Measurements from ENCODE around the gene TTLL11. TPM values are rescaled to one million over a fixed set of nuclear protein-coding genes. Genes with fewer than 3 reads are reported as not detected.

The TTLL11 gene
- total RNA-seq, 1 donor from 2014 or later: 0.75 TPM

DNA sequence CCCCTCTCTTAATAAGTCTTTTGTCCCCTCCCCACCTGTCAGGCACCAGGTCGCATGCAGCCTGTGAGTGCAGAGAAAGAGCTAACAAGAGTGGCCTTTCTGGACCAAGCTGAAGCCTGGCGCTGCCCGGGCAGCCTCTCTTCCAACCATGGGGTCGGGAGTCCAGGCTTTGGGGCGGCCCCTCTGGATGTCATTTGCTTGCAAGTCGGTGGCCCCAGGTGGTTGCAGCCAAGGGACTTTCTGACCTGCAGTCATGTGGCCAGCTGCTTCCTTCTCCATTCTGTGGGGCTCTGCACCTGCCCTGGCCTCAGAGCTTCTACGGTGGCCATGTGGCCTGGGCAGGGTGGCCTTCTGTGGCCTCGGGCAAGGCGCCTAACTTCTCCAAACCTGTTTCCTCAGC is 282.0 kb downstream of the TTLL11 start:
- peaks cover 33% of the 10 kb centered on the region for H3K4me1 Mint-ChIP-seq

DNA sequence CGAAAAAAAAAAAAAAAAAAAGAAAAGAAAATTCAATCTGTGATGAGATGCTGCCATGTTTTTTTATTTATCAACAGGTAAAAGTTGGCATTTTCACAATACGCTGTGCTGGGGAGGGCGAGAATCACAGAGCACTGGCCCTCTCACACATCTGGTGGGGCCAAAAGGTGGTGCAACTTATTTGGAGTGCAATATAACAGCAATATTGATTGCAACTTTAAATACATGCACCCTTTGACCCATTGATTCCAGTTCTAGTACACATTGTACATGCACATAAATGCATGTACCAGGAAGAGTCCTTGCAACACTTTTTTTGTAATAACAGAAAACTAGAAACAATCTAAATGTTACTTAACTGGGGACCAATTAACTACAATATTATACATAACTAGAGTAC is 282.6 kb downstream of the TTLL11 start:
- Mint-ChIP-seq H3K9me3 (no peaks in the 10 kb centered on the region), H3K4me3 (no peak overlapping the region), H3K27me3 (ENCODE audit: insufficient read depth, low read depth) (peaks cover 5% of the 10 kb centered on the region), H3K36me3 (no peaks in the 10 kb centered on the region), H3K4me1 (peaks cover 27% of the 10 kb centered on the region), H3K27ac (no peak overlapping the region)
- H3F3A ChIP-seq (ENCODE audit: low read depth): no peaks in the 10 kb centered on the region
- no peak overlapping the region for H3K4me3 ChIP-seq
- no peaks in the 10 kb centered on the region for H3K36me3 ChIP-seq
- H3K27me3 ChIP-seq: no peaks in the 10 kb centered on the region
- no peaks in the 10 kb centered on the region for H3K79me2 ChIP-seq (ENCODE audit: low read depth)
- no peak overlapping the region for H3K9ac ChIP-seq
- peaks cover 24% of the 10 kb centered on the region for H3K4me1 ChIP-seq
- no peak overlapping the region for H3K4me2 ChIP-seq
- no peak for DNase-seq (ENCODE audit: low spot score)
- TF ChIP-seq, protein P1, sequence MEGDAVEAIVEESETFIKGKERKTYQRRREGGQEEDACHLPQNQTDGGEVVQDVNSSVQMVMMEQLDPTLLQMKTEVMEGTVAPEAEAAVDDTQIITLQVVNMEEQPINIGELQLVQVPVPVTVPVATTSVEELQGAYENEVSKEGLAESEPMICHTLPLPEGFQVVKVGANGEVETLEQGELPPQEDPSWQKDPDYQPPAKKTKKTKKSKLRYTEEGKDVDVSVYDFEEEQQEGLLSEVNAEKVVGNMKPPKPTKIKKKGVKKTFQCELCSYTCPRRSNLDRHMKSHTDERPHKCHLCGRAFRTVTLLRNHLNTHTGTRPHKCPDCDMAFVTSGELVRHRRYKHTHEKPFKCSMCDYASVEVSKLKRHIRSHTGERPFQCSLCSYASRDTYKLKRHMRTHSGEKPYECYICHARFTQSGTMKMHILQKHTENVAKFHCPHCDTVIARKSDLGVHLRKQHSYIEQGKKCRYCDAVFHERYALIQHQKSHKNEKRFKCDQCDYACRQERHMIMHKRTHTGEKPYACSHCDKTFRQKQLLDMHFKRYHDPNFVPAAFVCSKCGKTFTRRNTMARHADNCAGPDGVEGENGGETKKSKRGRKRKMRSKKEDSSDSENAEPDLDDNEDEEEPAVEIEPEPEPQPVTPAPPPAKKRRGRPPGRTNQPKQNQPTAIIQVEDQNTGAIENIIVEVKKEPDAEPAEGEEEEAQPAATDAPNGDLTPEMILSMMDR (IDR thresholded peaks at IDR 0.05): no peak
- TF ChIP-seq EZH2 (IDR thresholded peaks at IDR 0.05): no peak
- TF ChIP-seq EZH2phosphoT487 (IDR thresholded peaks at IDR 0.05): no peak
- H2AFZ ChIP-seq (replicated peaks): no peak overlapping the region
- H3K27ac ChIP-seq: no peak overlapping the region
- H4K20me1 ChIP-seq (ENCODE audit: low read depth): no peaks in the 10 kb centered on the region
- H3K9me3 ChIP-seq (ENCODE audit: low read depth): no peaks in the 10 kb centered on the region

More for the DNA sequence above, 282.0 kb downstream of the TTLL11 start:
- no peaks in the 10 kb centered on the region for H3K9me3 ChIP-seq (ENCODE audit: low read depth)
- no peak for DNase-seq (ENCODE audit: low spot score)
- H2AFZ ChIP-seq (replicated peaks): no peak overlapping the region
- H3K27me3 ChIP-seq: no peaks in the 10 kb centered on the region
- TF ChIP-seq, protein P1 (IDR thresholded peaks at IDR 0.05): no peak
- TF ChIP-seq EZH2phosphoT487 (IDR thresholded peaks at IDR 0.05): no peak
- no peak for TF ChIP-seq EZH2 (IDR thresholded peaks at IDR 0.05)
- H3K27ac Mint-ChIP-seq: no peak overlapping the region
- H3K36me3 ChIP-seq: no peaks in the 10 kb centered on the region
- peaks cover 24% of the 10 kb centered on the region for H3K4me1 ChIP-seq
- H3K79me2 ChIP-seq (ENCODE audit: low read depth): no peaks in the 10 kb centered on the region
- H3K9me3 Mint-ChIP-seq: no peaks in the 10 kb centered on the region
- no peak overlapping the region for H3K27ac ChIP-seq
- H3K9ac ChIP-seq: no peak overlapping the region
- H3K4me2 ChIP-seq: no peak overlapping the region
- no peak overlapping the region for H3K4me3 Mint-ChIP-seq
- H3K36me3 Mint-ChIP-seq: no peaks in the 10 kb centered on the region
- H3K4me3 ChIP-seq: no peak overlapping the region
- H4K20me1 ChIP-seq (ENCODE audit: low read depth): no peaks in the 10 kb centered on the region
- peaks cover 5% of the 10 kb centered on the region for H3K27me3 Mint-ChIP-seq (ENCODE audit: insufficient read depth, low read depth)
- H3F3A ChIP-seq (ENCODE audit: low read depth): no peaks in the 10 kb centered on the region

DNA sequence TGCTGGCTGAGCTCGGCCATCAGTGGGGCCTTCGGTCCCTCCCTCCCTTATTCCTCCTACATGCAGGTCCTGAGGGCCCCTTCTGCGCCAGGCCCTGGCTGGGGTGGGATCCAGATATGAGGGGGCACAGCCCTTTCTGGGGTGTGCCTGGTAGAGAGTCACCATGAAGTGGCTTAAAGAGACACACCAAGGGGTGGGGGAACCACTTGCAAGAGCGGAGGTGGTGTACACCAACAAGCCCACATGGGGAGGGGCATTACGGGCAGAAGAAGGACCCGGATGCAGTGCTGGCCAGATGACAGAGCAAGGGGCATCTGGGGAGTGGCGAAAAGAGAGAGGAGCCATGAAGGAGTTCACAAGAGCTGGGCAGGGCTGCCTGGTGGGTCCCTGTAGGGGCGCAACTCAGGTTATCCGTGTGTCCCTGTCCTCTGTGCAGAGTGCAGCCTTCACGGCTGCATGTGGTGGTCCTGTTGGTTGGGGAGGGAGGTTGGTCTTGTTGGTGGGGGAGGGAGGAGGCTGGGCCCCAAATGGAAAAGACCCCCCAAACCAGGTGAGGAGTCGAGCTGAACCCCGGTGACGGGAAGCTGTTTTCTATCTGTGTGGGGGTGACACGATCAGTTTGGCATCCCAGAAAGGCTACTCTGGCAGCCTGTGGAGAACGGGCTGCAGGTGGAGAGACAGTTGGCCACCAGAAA is 283.6 kb downstream of the TTLL11 start:
- Histone ChIP-seq H3K4me2 (no peak overlapping the region), H3K4me3 (no peak overlapping the region), H2AFZ (replicated peaks) (no peak overlapping the region), H3K36me3 (no peaks in the 10 kb centered on the region), H3F3A (ENCODE audit: low read depth) (no peaks in the 10 kb centered on the region), H3K9ac (no peak overlapping the region), H4K20me1 (ENCODE audit: low read depth) (no peaks in the 10 kb centered on the region), H3K9me3 (ENCODE audit: low read depth) (peaks cover 2% of the 10 kb centered on the region), H3K79me2 (ENCODE audit: low read depth) (no peaks in the 10 kb centered on the region), H3K27ac (no peak overlapping the region), H3K4me1 (peaks cover 18% of the 10 kb centered on the region), H3K27me3 (no peaks in the 10 kb centered on the region)
- peaks cover 18% of the 10 kb centered on the region for H3K4me1 Mint-ChIP-seq
- TF ChIP-seq EZH2 (IDR thresholded peaks at IDR 0.05): no peak
- no peak for TF ChIP-seq EZH2phosphoT487 (IDR thresholded peaks at IDR 0.05)
- TF ChIP-seq, protein P1 (IDR thresholded peaks at IDR 0.05): no peak
- H3K9me3 Mint-ChIP-seq: peaks cover 3% of the 10 kb centered on the region
- no peak overlapping the region for H3K4me3 Mint-ChIP-seq
- H3K36me3 Mint-ChIP-seq: no peaks in the 10 kb centered on the region
- no peak overlapping the region for H3K27ac Mint-ChIP-seq
- DNase-seq (ENCODE audit: low spot score): no peak
- H3K27me3 Mint-ChIP-seq (ENCODE audit: insufficient read depth, low read depth): peaks cover 6% of the 10 kb centered on the region

All from neural progenitor cell (in vitro differentiated cells).